OCI-LY7 (cell line): ENCODE measurements around the gene HSD17B3. TPM values are rescaled to one million over a fixed set of nuclear protein-coding genes. Genes with fewer than 3 reads are reported as not detected.

Source experiments
- BruUV-seq: library from RNA; stranded (reverse); fragments of 400-500 nt; replicated peaks from 2 replicates; lab custom pipeline; 2021; lab: Mats Ljungman, UMichigan
- CTCF ChIA-PET: fragments of 300-600 bp; sonication (Branson Sonifier 250); formaldehyde crosslinking; loops from one replicate; lab custom pipeline; 2022; ENCODE audit warnings: antibody characterized with exemption; ENCODE audit not compliant: unreplicated experiment; lab: Charles Lee
- POLR2A ChIA-PET: fragments of 300-600 bp; sonication (Branson Sonifier 250); formaldehyde crosslinking; loops from one replicate; lab custom pipeline; 2022; ENCODE audit warnings: antibody characterized with exemption; lab: Charles Lee
- DNase-seq: peaks from one replicate; pipeline ENCODE4 v3.0.0-alpha.2; 2015; ENCODE audit warnings: low spot score
- H2AFZ ChIP-seq: fragments of 200-600 bp; sonication (generic), shearing (Covaris generic); 2 replicates; pipeline ENCODE4 v1.6.1; 2014; ENCODE audit warnings: mild to moderate bottlenecking, antibody characterized with exemption, low read length, moderate library complexity
- H3K27ac ChIP-seq: fragments of 200-600 bp; sonication (generic); 2 replicates; pipeline ENCODE4 v1.5.1; 2014; ENCODE audit warnings: mixed run types, low read depth, mild to moderate bottlenecking, moderate library complexity, low read length, inconsistent platforms; ENCODE audit not compliant: poor library complexity, severe bottlenecking
- H3K36me3 ChIP-seq: fragments of 200-600 bp; sonication (generic); 2 replicates; pipeline ENCODE4 v1.6.1; 2014; ENCODE audit warnings: mild to moderate bottlenecking, antibody characterized with exemption, low read length, moderate library complexity, mixed read lengths; ENCODE audit not compliant: insufficient read depth
- H3K4me1 ChIP-seq: fragments of 200-600 bp; sonication (generic); 2 replicates; pipeline ENCODE4 v1.5.1; 2014; ENCODE audit warnings: mild to moderate bottlenecking, low read length; ENCODE audit not compliant: insufficient read depth, poor library complexity, severe bottlenecking
- H3K4me2 ChIP-seq: fragments of 200-600 bp; sonication (generic); 2 replicates; pipeline ENCODE4 v1.6.1; 2014; ENCODE audit warnings: mild to moderate bottlenecking, low read length
- H3K4me3 ChIP-seq: fragments of 200-600 bp; sonication (generic); 2 replicates; pipeline ENCODE4 v1.5.1; 2014; ENCODE audit warnings: mild to moderate bottlenecking, low read depth, low read length; ENCODE audit not compliant: poor library complexity, severe bottlenecking
- H3K79me2 ChIP-seq: fragments of 200-600 bp; sonication (generic); 2 replicates; pipeline ENCODE4 v1.6.1; 2016; ENCODE audit warnings: low read depth, mild to moderate bottlenecking, low read length, moderate library complexity, mixed read lengths; ENCODE audit not compliant: insufficient read depth
- H3K9me2 ChIP-seq: fragments of 200-600 bp; sonication (generic); 2 replicates; pipeline ENCODE4 v1.6.1; 2016; ENCODE audit warnings: mild to moderate bottlenecking, low read length, mixed read lengths; ENCODE audit not compliant: insufficient read depth
- H3K9me3 ChIP-seq: fragments of 200-600 bp; sonication (generic); 2 replicates; pipeline ENCODE4 v1.6.1; 2014; ENCODE audit warnings: mild to moderate bottlenecking, mixed run types, low read length, mixed read lengths
- H4K20me1 ChIP-seq: fragments of 200-600 bp; sonication (generic); 2 replicates; pipeline ENCODE4 v1.6.1; 2014; ENCODE audit warnings: mild to moderate bottlenecking, antibody characterized with exemption, low read length, moderate library complexity, mixed read lengths; ENCODE audit not compliant: insufficient read depth
- EZH2phosphoT487 ChIP-seq: fragments of 200-600 bp; sonication (generic); IDR thresholded peaks from 2 replicates; pipeline ENCODE4 v1.6.1; 2018; ENCODE audit warnings: low read depth, borderline replicate concordance, mild to moderate bottlenecking, mixed run types, antibody characterized with exemption, low read length, moderate library complexity, mixed read lengths
- intact Hi-C: fragments of 100-400 bp; cut with micrococcal nuclease; formaldehyde crosslinking; loops from one replicate; pipeline ENCODE4 v1.10.0; 2022; ENCODE audit not compliant: unreplicated experiment
- total RNA-seq, 2 experiments: library from RNA; depleted of rRNA in 1 of 2; stranded (reverse); fragments of >200 nt in 1 of 2; shearing (Covaris generic) in 1 of 2; gene quantifications; 2 replicates each; pipeline ENCODE4 v1.2.3, GENCODE V29; 2014 to 2022
- TF ChIP-seq, protein P1 (sequence below): fragments of 200-600 bp; sonication (generic); conservative IDR thresholded peaks from 2 replicates; pipeline ENCODE4 v1.5.1; 2014; ENCODE audit warnings: mild to moderate bottlenecking, antibody characterized with exemption, low read length, moderate library complexity, mixed read lengths

Gene HSD17B3
- total RNA-seq, 2 experiments from 2014 or later: not detected

DNA sequence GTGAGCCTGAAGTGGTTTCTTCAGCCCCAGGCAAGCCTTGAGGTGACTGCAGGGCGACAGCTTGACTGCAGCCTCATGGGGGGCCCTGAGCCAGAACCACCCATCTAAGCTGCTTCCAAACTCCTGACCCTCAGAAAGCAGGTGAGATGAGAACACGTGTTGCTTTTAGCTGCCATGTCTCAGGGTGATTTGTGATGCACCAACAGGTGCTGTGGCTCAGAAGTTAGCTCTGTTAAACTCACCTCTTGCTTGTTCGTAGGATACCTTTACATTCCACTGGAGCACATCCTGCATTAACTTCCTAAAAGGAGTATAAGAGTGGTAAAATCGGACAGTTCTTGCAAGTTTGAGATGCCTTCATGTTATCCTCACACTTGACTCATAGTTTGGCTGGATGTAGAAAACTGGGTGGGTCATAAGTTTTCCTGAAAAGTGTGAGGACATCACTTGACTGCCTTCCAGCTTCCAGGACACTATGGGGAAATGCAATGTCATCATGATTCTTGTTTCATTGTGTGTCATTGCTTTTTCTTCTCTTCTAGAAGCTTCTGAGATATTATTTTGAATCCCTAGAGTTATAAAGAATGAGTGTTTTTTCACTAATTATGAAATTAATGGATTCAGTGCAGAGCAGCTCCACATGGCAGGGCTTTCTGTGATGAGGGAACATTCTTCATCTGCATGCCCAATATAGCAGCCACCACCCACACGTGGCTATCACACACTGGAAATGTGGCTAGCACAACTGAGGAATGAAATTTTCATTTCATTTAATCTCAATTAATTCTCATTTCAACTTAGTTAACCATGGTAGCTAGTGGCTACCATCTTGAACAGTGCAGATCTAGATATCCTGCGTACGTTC lies 92.3 kb downstream of the HSD17B3 start:
- Histone ChIP-seq H3K4me3 (no peak overlapping the region), H3K9me3 (no peaks in the 10 kb centered on the region), H3K79me2 (no peaks in the 10 kb centered on the region), H4K20me1 (no peaks in the 10 kb centered on the region), H3K27ac (no peak overlapping the region), H3K4me1 (no peaks in the 10 kb centered on the region), H3K9me2 (no peaks in the 10 kb centered on the region), H3K36me3 (no peaks in the 10 kb centered on the region), H2AFZ (no peak overlapping the region), H3K4me2 (no peak overlapping the region)
- POLR2A ChIA-PET: interaction anchor here (0.6 kb wide), 1 partner anchor 574 kb away, joined by 3 read pairs; no protein-coding TSS in a partner anchor
- no peak for DNase-seq
- BruUV-seq: no TSS peak
- intact Hi-C loops: no loop called here
- TF ChIP-seq, protein P1, sequence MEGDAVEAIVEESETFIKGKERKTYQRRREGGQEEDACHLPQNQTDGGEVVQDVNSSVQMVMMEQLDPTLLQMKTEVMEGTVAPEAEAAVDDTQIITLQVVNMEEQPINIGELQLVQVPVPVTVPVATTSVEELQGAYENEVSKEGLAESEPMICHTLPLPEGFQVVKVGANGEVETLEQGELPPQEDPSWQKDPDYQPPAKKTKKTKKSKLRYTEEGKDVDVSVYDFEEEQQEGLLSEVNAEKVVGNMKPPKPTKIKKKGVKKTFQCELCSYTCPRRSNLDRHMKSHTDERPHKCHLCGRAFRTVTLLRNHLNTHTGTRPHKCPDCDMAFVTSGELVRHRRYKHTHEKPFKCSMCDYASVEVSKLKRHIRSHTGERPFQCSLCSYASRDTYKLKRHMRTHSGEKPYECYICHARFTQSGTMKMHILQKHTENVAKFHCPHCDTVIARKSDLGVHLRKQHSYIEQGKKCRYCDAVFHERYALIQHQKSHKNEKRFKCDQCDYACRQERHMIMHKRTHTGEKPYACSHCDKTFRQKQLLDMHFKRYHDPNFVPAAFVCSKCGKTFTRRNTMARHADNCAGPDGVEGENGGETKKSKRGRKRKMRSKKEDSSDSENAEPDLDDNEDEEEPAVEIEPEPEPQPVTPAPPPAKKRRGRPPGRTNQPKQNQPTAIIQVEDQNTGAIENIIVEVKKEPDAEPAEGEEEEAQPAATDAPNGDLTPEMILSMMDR: no peak
- TF ChIP-seq EZH2phosphoT487: no peak
- CTCF ChIA-PET: no interaction called here

DNA sequence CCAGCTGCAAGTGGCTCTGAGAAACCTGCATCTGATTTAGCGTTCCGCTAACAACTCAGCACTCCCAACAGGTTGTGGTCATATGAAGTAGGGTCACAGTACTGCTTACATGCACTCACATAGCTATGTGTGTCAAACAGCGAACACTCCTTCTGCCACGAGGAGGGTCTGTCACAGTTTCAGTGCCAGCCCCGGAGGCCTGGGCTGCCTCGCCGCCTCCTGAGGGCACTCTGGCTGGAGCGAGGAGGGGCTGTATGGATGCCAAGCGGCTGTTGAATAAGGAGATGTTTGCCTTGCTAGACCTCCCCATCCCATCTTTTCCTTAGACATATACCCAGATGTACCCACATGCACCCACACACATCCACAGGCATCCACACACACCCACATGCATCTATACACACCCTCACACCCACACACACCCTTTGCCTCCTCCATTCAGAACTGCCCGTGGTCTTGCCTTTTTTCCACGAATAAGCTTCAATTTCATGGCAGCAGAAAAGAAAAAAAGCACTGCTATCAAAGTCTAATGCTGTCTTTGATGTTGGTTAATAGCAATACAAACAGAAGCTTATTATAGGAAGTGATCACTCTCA lies 95.7 kb downstream of the HSD17B3 start:
- H3K79me2 ChIP-seq: no peaks in the 10 kb centered on the region
- no peak overlapping the region for H3K27ac ChIP-seq
- ChIA-PET CTCF (no interaction called here), POLR2A (interaction anchor here (0.5 kb wide), 1 partner anchor 394 kb away, joined by 3 read pairs; no protein-coding TSS in a partner anchor)
- no peaks in the 10 kb centered on the region for H4K20me1 ChIP-seq
- BruUV-seq: no TSS peak
- no peak overlapping the region for H3K4me2 ChIP-seq
- no peaks in the 10 kb centered on the region for H3K4me1 ChIP-seq
- no peaks in the 10 kb centered on the region for H3K9me3 ChIP-seq
- H2AFZ ChIP-seq: no peak overlapping the region
- no peaks in the 10 kb centered on the region for H3K9me2 ChIP-seq
- no peaks in the 10 kb centered on the region for H3K36me3 ChIP-seq
- TF ChIP-seq, protein P1: no peak
- no peak for TF ChIP-seq EZH2phosphoT487
- H3K4me3 ChIP-seq: no peak overlapping the region
- intact Hi-C loops: no loop called here
- no peak for DNase-seq
